ENCODE data around the gene TRABD.

Gene TRABD

DNA sequence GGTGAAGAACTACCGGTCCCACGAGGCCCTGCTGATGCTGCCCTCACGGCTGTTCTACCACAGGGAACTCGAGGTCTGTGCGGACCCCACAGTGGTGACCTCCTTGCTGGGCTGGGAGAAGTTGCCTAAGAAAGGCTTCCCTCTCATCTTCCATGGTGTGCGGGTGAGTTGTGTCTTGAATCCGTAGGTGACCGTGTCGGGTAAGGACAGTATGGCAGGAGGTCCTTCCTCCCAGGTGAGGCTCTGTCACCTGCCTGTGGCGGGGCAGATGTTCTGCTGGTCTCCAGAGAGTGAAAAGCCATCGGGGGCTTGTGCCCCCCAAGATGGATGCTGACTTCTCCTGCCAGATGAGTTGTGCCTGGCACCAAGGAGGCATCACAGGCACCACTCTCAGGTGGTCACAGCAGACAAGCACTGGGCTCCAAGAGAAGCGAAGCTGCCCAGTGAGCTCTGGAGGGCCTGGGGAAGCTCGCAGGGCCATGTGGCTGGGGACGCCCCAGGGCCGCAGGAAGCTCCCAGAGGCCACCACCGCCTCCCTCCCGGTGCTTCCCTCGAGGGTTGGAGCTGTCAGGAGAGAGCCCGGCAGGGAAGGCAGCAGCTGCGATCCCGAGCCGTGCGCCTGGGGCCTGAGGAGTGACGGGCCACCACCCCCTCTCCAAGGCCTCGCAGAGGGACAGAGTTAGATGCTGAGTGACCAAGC, 32.5 kb upstream of the TRABD start:
- Histone ChIP-seq H3K36me3 (ENCODE audit: insufficient read depth) (no peaks in the 10 kb centered on the region), H3K4me2 (no peak overlapping the region), H3K79me2 (ENCODE audit: insufficient read depth, low read depth) (no peaks in the 10 kb centered on the region), H3K27ac (no peak overlapping the region), H3K9ac (no peak overlapping the region), H4K20me1 (ENCODE audit: insufficient read depth) (no peaks in the 10 kb centered on the region), H3K4me3 (IDR thresholded peaks at IDR 0.05; ENCODE audit: insufficient read depth, low read depth, low read length) (no peak overlapping the region), H3K4me1 (ENCODE audit: low read depth, poor library complexity, severe bottlenecking) (no peaks in the 10 kb centered on the region), H2AFZ (ENCODE audit: low read depth) (no peak overlapping the region), H3K27me3 (ENCODE audit: insufficient read depth, low read depth) (no peaks in the 10 kb centered on the region)
- no peak for TF ChIP-seq CTCF (conservative IDR thresholded peaks at IDR 0.05; ENCODE audit: low read depth, low read length)

GRCh38 chr22:50153756-50154140, 32.0 kb upstream of the TRABD start:
- Histone ChIP-seq H4K20me1 (ENCODE audit: insufficient read depth) (no peaks in the 10 kb centered on the region), H3K4me1 (ENCODE audit: low read depth, poor library complexity, severe bottlenecking) (no peaks in the 10 kb centered on the region), H3K4me2 (no peak overlapping the region), H3K79me2 (ENCODE audit: insufficient read depth, low read depth) (no peaks in the 10 kb centered on the region), H3K27ac (no peak overlapping the region), H3K27me3 (ENCODE audit: insufficient read depth, low read depth) (no peaks in the 10 kb centered on the region), H3K36me3 (ENCODE audit: insufficient read depth) (no peaks in the 10 kb centered on the region), H3K9ac (no peak overlapping the region), H3K4me3 (IDR thresholded peaks at IDR 0.05; ENCODE audit: insufficient read depth, low read depth, low read length) (no peak overlapping the region), H2AFZ (ENCODE audit: low read depth) (no peak overlapping the region)
- TF ChIP-seq CTCF (conservative IDR thresholded peaks at IDR 0.05; ENCODE audit: low read depth, low read length) = no peak

GRCh38 chr22:50157709-50158375, 27.9 kb upstream of the TRABD start:
- H3K27ac ChIP-seq = no peak overlapping the region
- H3K4me1 ChIP-seq (ENCODE audit: low read depth, poor library complexity, severe bottlenecking) = no peaks in the 10 kb centered on the region
- H4K20me1 ChIP-seq (ENCODE audit: insufficient read depth) = no peaks in the 10 kb centered on the region
- no peaks in the 10 kb centered on the region for H3K27me3 ChIP-seq (ENCODE audit: insufficient read depth, low read depth)
- H3K4me3 ChIP-seq (IDR thresholded peaks at IDR 0.05; ENCODE audit: insufficient read depth, low read depth, low read length) = no peak overlapping the region
- H3K36me3 ChIP-seq (ENCODE audit: insufficient read depth) = no peaks in the 10 kb centered on the region
- no peak overlapping the region for H3K4me2 ChIP-seq
- no peak overlapping the region for H2AFZ ChIP-seq (ENCODE audit: low read depth)
- TF ChIP-seq CTCF (conservative IDR thresholded peaks at IDR 0.05; ENCODE audit: low read depth, low read length) = no peak
- no peak overlapping the region for H3K9ac ChIP-seq
- no peaks in the 10 kb centered on the region for H3K79me2 ChIP-seq (ENCODE audit: insufficient read depth, low read depth)

DNA sequence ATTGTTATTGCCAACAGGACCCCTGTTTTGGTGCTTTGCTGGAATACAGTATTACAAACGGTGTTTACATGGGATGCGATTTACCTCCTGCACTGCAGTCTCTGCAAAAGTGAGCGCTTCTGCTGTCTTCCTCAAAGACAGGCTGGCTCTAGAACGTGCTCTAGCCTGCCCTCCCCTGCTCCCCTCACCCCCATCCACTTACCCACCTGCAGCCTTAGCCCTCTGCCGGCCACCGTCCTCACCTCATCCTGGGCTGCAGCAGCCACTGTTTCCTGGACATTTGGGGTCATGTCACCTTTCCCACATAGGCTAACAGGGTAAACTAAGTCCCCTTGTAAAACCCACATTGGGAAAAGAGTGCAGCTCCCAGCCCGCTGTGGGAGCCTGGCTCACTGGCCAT, 24.8 kb upstream of the TRABD start:
- no peak overlapping the region for H3K27ac ChIP-seq
- H3K27me3 ChIP-seq (ENCODE audit: insufficient read depth, low read depth) = no peaks in the 10 kb centered on the region
- no peak overlapping the region for H3K4me3 ChIP-seq (IDR thresholded peaks at IDR 0.05; ENCODE audit: insufficient read depth, low read depth, low read length)
- no peak overlapping the region for H3K4me2 ChIP-seq
- no peak overlapping the region for H2AFZ ChIP-seq (ENCODE audit: low read depth)
- no peaks in the 10 kb centered on the region for H4K20me1 ChIP-seq (ENCODE audit: insufficient read depth)
- no peaks in the 10 kb centered on the region for H3K4me1 ChIP-seq (ENCODE audit: low read depth, poor library complexity, severe bottlenecking)
- H3K79me2 ChIP-seq (ENCODE audit: insufficient read depth, low read depth) = no peaks in the 10 kb centered on the region
- H3K36me3 ChIP-seq (ENCODE audit: insufficient read depth) = no peaks in the 10 kb centered on the region
- H3K9ac ChIP-seq = no peak overlapping the region
- TF ChIP-seq CTCF (conservative IDR thresholded peaks at IDR 0.05; ENCODE audit: low read depth, low read length) = no peak
